CD4-positive, alpha-beta memory T cell (primary cell): Measurements from ENCODE around the gene DOCK9. TPM values are rescaled to one million over a fixed set of nuclear protein-coding genes. Genes with fewer than 3 reads are reported as not detected.
"Not testable (repeated sequence)": the region's sequence is repeated elsewhere in the genome, so short reads cannot be mapped to it uniquely, and the experiment has no call there.

ENCODE experiments used
- CTCF ChIA-PET: fragments of 350-600 bp; sonication (Branson Sonifier 250); formaldehyde crosslinking; loops from one replicate; lab custom pipeline; 2021; ENCODE audit warnings: inconsistent platforms; ENCODE audit not compliant: partially characterized antibody; lab: Charles Lee
- POLR2A ChIA-PET: fragments of 350-600 bp; sonication (Branson Sonifier 250); formaldehyde crosslinking; loops from one replicate; lab custom pipeline; 2021; ENCODE audit not compliant: partially characterized antibody; lab: Charles Lee
- DNase-seq, 5 donors: peaks; one replicate each; pipeline versions ENCODE4 v3.0.0 to v3.0.0-alpha.2; 2020 to 2022; ENCODE audit warnings: mixed read lengths in 1 of 5
- H3K27ac ChIP-seq: one replicate; pipeline ENCODE4 v1.7.0; 2013; ENCODE audit warnings: low read depth, low read length
- H3K27me3 ChIP-seq: 2 replicates; pipeline ENCODE4 v1.7.0; 2013; ENCODE audit warnings: mild to moderate bottlenecking, low read length, moderate library complexity; ENCODE audit not compliant: insufficient read depth
- H3K36me3 ChIP-seq: 2 replicates; pipeline ENCODE4 v1.7.0; 2013; ENCODE audit warnings: mild to moderate bottlenecking, low read length, moderate library complexity; ENCODE audit not compliant: insufficient read depth
- H3K4me1 ChIP-seq: 2 replicates; pipeline ENCODE4 v1.7.0; 2013; ENCODE audit warnings: mild to moderate bottlenecking, low read length, moderate library complexity; ENCODE audit not compliant: insufficient read depth
- H3K4me3 ChIP-seq, 2 donors: one replicate each; pipeline ENCODE4 v1.7.0; 2013; ENCODE audit warnings: low read length in 2 of 2, mild to moderate bottlenecking in 1 of 2
- H3K9me3 ChIP-seq, 2 donors: one replicate each; pipeline ENCODE4 v1.7.0; 2013; ENCODE audit warnings: low read length in 2 of 2, control low read depth in 1 of 2; ENCODE audit not compliant: control insufficient read depth in 1 of 2
- H3K27ac Mint-ChIP-seq, 7 donors: one replicate each; pipeline ENCODE4 v1.8.0; 2020 to 2021; ENCODE audit warnings: mixed read lengths in 7 of 7, mild to moderate bottlenecking in 6 of 7, inconsistent platforms in 3 of 7, moderate library complexity in 3 of 7
- H3K27me3 Mint-ChIP-seq, 2 donors: one replicate each; pipeline ENCODE4 v1.8.0; 2020 to 2021; ENCODE audit warnings: mixed read lengths in 2 of 2
- H3K36me3 Mint-ChIP-seq, 2 donors: one replicate each; pipeline ENCODE4 v1.8.0; 2020 to 2021; ENCODE audit warnings: mixed read lengths in 2 of 2, inconsistent platforms in 1 of 2, mild to moderate bottlenecking in 1 of 2
- H3K4me1 Mint-ChIP-seq, 4 donors: one replicate each; pipeline ENCODE4 v1.8.0; 2020 to 2021; ENCODE audit warnings: mixed read lengths in 4 of 4, mild to moderate bottlenecking in 1 of 4
- H3K4me3 Mint-ChIP-seq, 8 donors: one replicate each; pipeline ENCODE4 v1.8.0; 2020 to 2021; ENCODE audit warnings: mixed read lengths in 8 of 8, mild to moderate bottlenecking in 7 of 8, moderate library complexity in 6 of 8, inconsistent platforms in 3 of 8
- H3K9me3 Mint-ChIP-seq, 8 donors: one replicate each; pipeline ENCODE4 v1.8.0; 2020 to 2021; ENCODE audit warnings: mixed read lengths in 8 of 8, mild to moderate bottlenecking in 5 of 8, inconsistent platforms in 3 of 8, moderate library complexity in 1 of 8
- intact Hi-C: fragments of 100-400 bp; cut with micrococcal nuclease; formaldehyde crosslinking; loops from one replicate; pipeline ENCODE4 v1.15.1; 2023
- polyA plus RNA-seq, 2 donors: library from polyadenylated mRNA; unstranded; fragments of 300-500 nt; fragmentation: Illumina TruSeq; gene quantifications; one replicate each; pipeline ENCODE4 v1.2.3, GENCODE V29; 2021
- total RNA-seq, 2 experiments: library from RNA; stranded (reverse); gene quantifications; one replicate each; pipeline ENCODE4 v1.2.3, GENCODE V29; 2021

DOCK9 gene
- total and polyA plus RNA-seq, 4 experiments from 2014 or later = 6.3 to 197 (median 119) TPM

GRCh38 chr13:98761126-98761985 is 216.5 kb downstream of the DOCK9 start:
- H3K9me3 ChIP-seq = no peaks in the 10 kb centered on the region
- Mint-ChIP-seq H3K9me3 (peaks cover 3 to 27% (median 12%) of the 10 kb centered on the region in 8 donors), H3K27ac (peak overlapping the region in 1 of 7 donors; percentile 43), H3K4me1 (peaks cover 0 to 6% (median 2%) of the 10 kb centered on the region in 4 donors), H3K27me3 (peaks cover 11 to 14% of the 10 kb centered on the region in 2 donors), H3K4me3 (peak overlapping the region in 3 of 8 donors; percentile 34 to 62 (median 38)), H3K36me3 (peaks cover 0 to 2% of the 10 kb centered on the region in 2 donors)
- no peak overlapping the region for H3K4me3 ChIP-seq
- H3K36me3 ChIP-seq = no peaks in the 10 kb centered on the region
- intact Hi-C loops = no loop called here
- H3K27ac ChIP-seq = no peak overlapping the region
- ChIA-PET CTCF (no interaction called here), POLR2A (no interaction called here)
- no peaks in the 10 kb centered on the region for H3K4me1 ChIP-seq
- H3K27me3 ChIP-seq = no peaks in the 10 kb centered on the region
- DNase-seq = no peak

- no peak for DNase-seq
- no peak overlapping the region for H3K27ac Mint-ChIP-seq
- intact Hi-C loops = no loop called here
- peaks cover 2 to 5% of the 10 kb centered on the region in 2 donors for H3K36me3 Mint-ChIP-seq
- H3K4me3 Mint-ChIP-seq = no peak overlapping the region
- peaks cover 43 to 50% of the 10 kb centered on the region in 2 donors for H3K27me3 Mint-ChIP-seq
- POLR2A ChIA-PET = no interaction called here
- H3K4me3 ChIP-seq = no peak overlapping the region
- CTCF ChIA-PET = no interaction called here
- no peak overlapping the region for H3K27ac ChIP-seq
- peaks cover 3 to 45% (median 19%) of the 10 kb centered on the region in 8 donors for H3K9me3 Mint-ChIP-seq
- H3K4me1 ChIP-seq = no peaks in the 10 kb centered on the region
- H3K36me3 ChIP-seq = no peaks in the 10 kb centered on the region
- H3K27me3 ChIP-seq = peaks cover 16% of the 10 kb centered on the region
- H3K9me3 ChIP-seq = no peaks in the 10 kb centered on the region
- peaks cover 0 to 7% (median 4%) of the 10 kb centered on the region in 4 donors for H3K4me1 Mint-ChIP-seq
Measured at GRCh38 chr13:98755729-98756128, 222.1 kb downstream of the DOCK9 start.

- H3K9me3 ChIP-seq = no peaks in the 10 kb centered on the region
- ChIA-PET CTCF (no interaction called here), POLR2A (no interaction called here)
- H3K27me3 ChIP-seq = peaks cover 16% of the 10 kb centered on the region
- no peak for DNase-seq
- peaks cover 46 to 55% of the 10 kb centered on the region in 2 donors for H3K27me3 Mint-ChIP-seq
- H3K4me3 Mint-ChIP-seq = no peak overlapping the region
- peaks cover 0 to 7% (median 4%) of the 10 kb centered on the region in 4 donors for H3K4me1 Mint-ChIP-seq
- no peak overlapping the region for H3K27ac Mint-ChIP-seq
- no peak overlapping the region for H3K27ac ChIP-seq
- H3K4me3 ChIP-seq = no peak overlapping the region
- intact Hi-C loops = no loop called here
- peaks cover 3 to 39% (median 15%) of the 10 kb centered on the region in 8 donors for H3K9me3 Mint-ChIP-seq
- H3K36me3 ChIP-seq = no peaks in the 10 kb centered on the region
- no peaks in the 10 kb centered on the region for H3K4me1 ChIP-seq
- peaks cover 0 to 5% of the 10 kb centered on the region in 2 donors for H3K36me3 Mint-ChIP-seq
Measured at GRCh38 chr13:98755116-98755515, 222.7 kb downstream of the DOCK9 start.

- CTCF ChIA-PET, H3K27ac ChIP-seq, H3K36me3 ChIP-seq, intact Hi-C loops, H3K4me3 ChIP-seq, H3K4me1 ChIP-seq, H3K36me3 Mint-ChIP-seq, POLR2A ChIA-PET, H3K9me3 ChIP-seq, H3K4me3 Mint-ChIP-seq, DNase-seq, H3K4me1 Mint-ChIP-seq: not testable (repeated sequence)
- H3K27ac Mint-ChIP-seq = peak overlapping the region in 1 of 7 donors; percentile 15
- peaks cover 16% of the 10 kb centered on the region for H3K27me3 ChIP-seq
- peaks cover 3 to 33% (median 14%) of the 10 kb centered on the region in 8 donors for H3K9me3 Mint-ChIP-seq
- peaks cover 51 to 59% of the 10 kb centered on the region in 2 donors for H3K27me3 Mint-ChIP-seq
Measured at GRCh38 chr13:98754468-98754867, 223.4 kb downstream of the DOCK9 start.

- Mint-ChIP-seq H3K4me1 (peaks cover 0 to 7% (median 4%) of the 10 kb centered on the region in 4 donors), H3K27me3 (peaks cover 55 to 71% of the 10 kb centered on the region in 2 donors), H3K36me3 (peaks cover 0 to 5% of the 10 kb centered on the region in 2 donors), H3K4me3 (peak within 1 kb of the TSS in 6 of 8 donors; percentile 6 to 68 (median 38)), H3K27ac (no peak within 1 kb of the TSS), H3K9me3 (peaks cover 3 to 29% (median 11%) of the 10 kb centered on the region in 8 donors)
- Histone ChIP-seq H3K4me1 (no peaks in the 10 kb centered on the region), H3K27ac (no peak within 1 kb of the TSS), H3K9me3 (no peaks in the 10 kb centered on the region), H3K36me3 (no peaks in the 10 kb centered on the region), H3K27me3 (peaks cover 16% of the 10 kb centered on the region), H3K4me3 (no peak within 1 kb of the TSS)
- no peak for DNase-seq
- POLR2A ChIA-PET = no interaction called here
- intact Hi-C loops = no loop called here
- CTCF ChIA-PET = no interaction called here
Measured at GRCh38 chr13:98752467-98753290, 225.2 kb downstream of the DOCK9 start, which contains the start of gene SLC15A1. SLC15A1 (minus strand) TSS chr13:98752672; CDS start chr13:98752598, 74 bp downstream.

- peak overlapping the region in 2 of 8 donors; percentile 48 to 68 for H3K4me3 Mint-ChIP-seq
- intact Hi-C loops = no loop called here
- Histone ChIP-seq H3K4me1 (no peaks in the 10 kb centered on the region), H3K27ac (no peak overlapping the region), H3K36me3 (no peaks in the 10 kb centered on the region), H3K9me3 (no peaks in the 10 kb centered on the region), H3K27me3 (peaks cover 16% of the 10 kb centered on the region), H3K4me3 (no peak overlapping the region)
- no peak overlapping the region for H3K27ac Mint-ChIP-seq
- POLR2A ChIA-PET = no interaction called here
- H3K4me1 Mint-ChIP-seq = peaks cover 0 to 7% (median 4%) of the 10 kb centered on the region in 4 donors
- H3K9me3 Mint-ChIP-seq = peaks cover 3 to 28% (median 11%) of the 10 kb centered on the region in 8 donors
- no peak for DNase-seq
- CTCF ChIA-PET = no interaction called here
- peaks cover 52 to 68% of the 10 kb centered on the region in 2 donors for H3K27me3 Mint-ChIP-seq
- H3K36me3 Mint-ChIP-seq = peaks cover 0 to 5% of the 10 kb centered on the region in 2 donors
Measured at GRCh38 chr13:98751861-98752466, 225.9 kb downstream of the DOCK9 start.
